ENCODE measurements around the gene TMED1.
"Not testable (repeated sequence)": the region's sequence is repeated elsewhere in the genome, so short reads cannot be mapped to it uniquely, and the experiment has no call there.

TMED1 gene

GRCh38 chr19:10835754-10836478, at the start of gene TMED1:
TMED1 (minus strand) TSS chr19:10836212; CDS start chr19:10836191, 21 bp downstream.
- DNase-seq (ENCODE audit: low spot score): peak; percentile 96

GRCh38 chr19:10885201-10886169, 49.5 kb upstream of the TMED1 start:
- DNase-seq (ENCODE audit: low spot score): no peak

- DNase-seq (ENCODE audit: low spot score): no peak
Observed at GRCh38 chr19:10884274-10884673, 48.3 kb upstream of the TMED1 start.

- DNase-seq (ENCODE audit: low spot score): no peak
Observed at GRCh38 chr19:10882108-10882457, 46.1 kb upstream of the TMED1 start.

GRCh38 chr19:10881403-10882107, 45.5 kb upstream of the TMED1 start:
- DNase-seq (ENCODE audit: low spot score): peak; percentile 61

- no peak for DNase-seq (ENCODE audit: low spot score)
Observed at GRCh38 chr19:10878253-10878652, 42.2 kb upstream of the TMED1 start.

DNA sequence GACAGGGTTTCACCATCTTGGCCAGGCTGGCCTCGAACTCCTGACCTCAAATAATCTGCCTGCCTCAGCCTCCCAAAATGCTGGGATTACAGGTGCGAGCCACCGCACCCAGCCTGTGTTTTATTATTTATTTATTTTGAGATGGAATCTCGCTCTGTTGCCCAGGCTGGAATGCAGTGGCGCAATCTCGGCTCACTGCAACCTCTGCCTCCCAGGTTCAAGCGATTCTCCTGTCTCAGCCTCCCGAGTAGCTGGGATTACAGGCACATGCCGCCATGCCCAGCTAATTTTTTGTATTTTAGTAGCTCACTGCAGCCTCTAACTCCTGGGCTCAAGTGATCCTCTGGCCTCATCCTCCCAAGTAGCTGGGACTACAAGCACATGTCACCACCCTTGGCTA, 41.6 kb upstream of the TMED1 start:
- not testable (repeated sequence) for DNase-seq (ENCODE audit: low spot score)

DNA sequence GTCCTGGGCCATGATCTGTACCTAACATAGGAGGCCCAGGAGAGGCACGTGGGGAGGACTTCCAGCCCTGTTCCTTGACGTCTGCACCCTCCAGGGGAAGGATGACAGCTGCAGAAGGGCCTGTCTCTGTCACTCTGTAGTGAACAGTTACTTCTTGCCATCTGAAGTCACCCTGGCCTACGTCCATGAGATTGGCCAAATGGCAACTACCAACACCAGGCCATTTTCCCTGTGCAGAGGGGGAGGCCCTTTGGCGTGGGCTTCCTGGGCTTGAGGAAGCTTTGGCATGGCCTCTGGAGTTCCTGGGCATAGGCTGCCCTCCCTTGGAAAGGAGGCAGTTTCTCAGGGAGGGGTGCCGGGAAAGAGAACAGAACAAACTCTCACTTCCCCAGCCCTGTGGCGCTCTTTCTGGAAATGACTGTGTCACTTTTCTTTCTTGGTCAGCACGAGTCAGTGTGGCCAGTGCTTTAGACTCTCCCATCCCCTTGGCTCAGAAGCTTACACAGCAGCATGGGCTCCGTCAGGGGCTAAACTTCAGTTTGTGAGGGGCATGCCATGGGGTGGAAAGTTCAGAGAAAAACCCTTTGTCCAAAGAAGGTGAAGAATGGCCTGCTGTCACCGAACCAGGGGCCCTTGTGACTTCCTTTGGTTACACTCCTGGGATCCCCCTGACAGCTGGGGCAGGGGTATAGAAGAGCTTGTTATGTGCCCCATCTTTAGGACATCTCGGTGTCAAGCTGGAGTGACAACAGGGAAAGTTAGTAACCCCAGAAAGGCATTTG, 40.6 kb upstream of the TMED1 start:
- no peak for DNase-seq (ENCODE audit: low spot score)

DNA sequence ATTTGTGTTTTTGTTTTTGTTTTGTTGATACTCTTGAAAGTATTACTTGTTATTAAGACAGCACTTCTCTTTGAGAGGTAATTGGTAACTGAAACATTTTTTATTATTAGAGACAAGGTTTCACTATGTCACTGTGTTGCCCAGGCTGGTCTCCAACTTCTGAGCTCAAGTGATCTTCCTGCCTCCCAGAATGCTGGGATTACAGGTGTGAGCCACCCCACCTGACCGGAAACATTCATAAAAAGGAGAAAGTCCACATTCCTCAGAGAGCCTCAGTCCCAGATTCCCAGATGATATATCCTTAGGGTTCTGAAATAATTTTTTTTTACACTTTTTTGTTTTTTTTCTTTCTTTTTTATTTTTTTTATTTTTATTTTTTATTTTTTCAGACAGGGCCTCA, 38.0 kb upstream of the TMED1 start:
- no peak for DNase-seq (ENCODE audit: low spot score)

DNA sequence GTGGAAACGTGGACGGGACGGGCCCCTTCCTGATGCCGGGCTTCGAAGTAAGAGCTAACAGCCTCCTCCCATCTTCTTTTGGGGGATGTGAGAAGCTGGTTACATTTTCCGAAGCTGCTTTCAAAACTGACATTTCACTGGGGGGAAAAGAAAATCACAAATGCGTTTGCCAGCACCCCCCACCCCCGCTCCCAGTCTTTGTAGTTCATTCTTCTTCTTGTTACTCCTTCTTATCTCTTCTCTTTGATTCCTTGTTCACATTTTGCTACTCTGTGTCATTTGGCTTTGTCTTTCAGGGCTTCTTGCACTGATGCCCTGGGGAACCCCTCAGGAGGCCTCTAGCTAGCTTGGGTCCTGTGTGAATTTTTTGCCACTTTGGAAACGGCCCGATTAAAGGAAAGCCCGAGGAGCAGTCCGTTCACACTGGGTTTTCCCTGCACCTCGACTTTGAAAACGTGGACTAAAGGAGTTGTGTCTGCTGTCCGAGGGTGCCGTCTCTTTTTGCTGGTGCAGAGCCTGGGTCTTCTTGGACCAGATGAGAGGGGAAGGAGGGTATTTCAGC, 36.6 kb upstream of the TMED1 start:
- DNase-seq (ENCODE audit: low spot score): no peak

GRCh38 chr19:10871711-10872545, 35.9 kb upstream of the TMED1 start:
- peak; percentile 53 for DNase-seq (ENCODE audit: low spot score)

GRCh38 chr19:10870955-10871603, 35.1 kb upstream of the TMED1 start, which contains the start of gene CARM1:
CARM1 (plus strand) TSS chr19:10871553; CDS start chr19:10871703, 150 bp downstream.
- peak; percentile 97 for DNase-seq (ENCODE audit: low spot score)

- DNase-seq (ENCODE audit: low spot score): no peak
Observed at GRCh38 chr19:10870501-10870954, 34.5 kb upstream of the TMED1 start.

DNA sequence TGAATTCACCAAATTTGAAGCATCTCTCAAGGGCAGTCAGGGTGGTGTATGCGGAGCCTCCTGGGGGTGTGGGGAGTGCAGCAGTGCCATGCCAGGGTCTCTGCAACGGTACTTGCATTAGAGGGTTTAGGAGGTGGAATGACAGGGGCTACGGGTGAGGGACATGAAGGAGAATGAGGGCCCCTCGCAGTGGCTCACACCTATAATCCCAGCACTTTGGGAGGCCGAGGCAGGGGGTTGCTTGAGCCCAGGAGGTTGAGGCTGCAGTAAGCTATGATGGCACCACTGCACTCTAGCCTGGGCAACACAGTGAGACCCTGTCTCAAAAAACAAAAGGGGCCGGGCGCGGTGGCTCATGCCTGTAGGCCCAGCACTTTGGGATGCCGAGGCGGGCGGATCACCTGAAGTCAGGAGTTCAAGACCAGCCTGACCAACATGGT, 33.9 kb upstream of the TMED1 start:
- not testable (repeated sequence) for DNase-seq (ENCODE audit: low spot score)

DNA sequence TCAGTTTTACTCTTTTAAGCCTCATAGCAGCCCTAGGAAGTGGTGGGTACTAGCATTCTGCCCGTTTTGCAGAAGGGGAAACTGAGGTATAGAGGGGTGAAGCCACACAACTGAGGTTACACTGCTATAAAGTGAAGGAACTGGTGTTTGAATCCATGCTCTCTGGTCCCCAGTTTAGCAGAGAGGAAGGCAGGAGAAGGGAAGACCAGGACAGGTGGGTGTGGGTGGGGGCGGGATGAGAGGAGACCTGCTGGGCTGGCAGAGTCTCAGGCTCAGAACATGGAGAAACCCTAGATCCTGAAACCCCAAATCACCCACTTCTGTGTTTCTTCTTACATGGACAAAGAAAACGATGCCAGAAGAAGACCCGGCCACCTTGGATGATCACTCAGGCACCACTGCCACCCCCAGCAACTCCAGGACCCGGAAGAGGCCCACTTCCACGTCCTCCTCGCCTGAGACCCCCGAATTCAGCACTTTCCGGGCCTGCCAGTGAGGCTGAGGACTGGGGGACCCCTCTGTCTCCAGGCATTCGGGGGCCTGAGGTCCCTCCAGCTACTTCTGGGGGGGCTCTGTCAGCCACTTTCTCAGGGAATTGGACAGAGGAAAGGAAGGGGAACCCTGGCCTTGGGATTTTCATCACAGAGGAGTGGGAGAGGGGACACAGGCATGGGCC, 33.0 kb upstream of the TMED1 start:
- no peak for DNase-seq (ENCODE audit: low spot score)

DNA sequence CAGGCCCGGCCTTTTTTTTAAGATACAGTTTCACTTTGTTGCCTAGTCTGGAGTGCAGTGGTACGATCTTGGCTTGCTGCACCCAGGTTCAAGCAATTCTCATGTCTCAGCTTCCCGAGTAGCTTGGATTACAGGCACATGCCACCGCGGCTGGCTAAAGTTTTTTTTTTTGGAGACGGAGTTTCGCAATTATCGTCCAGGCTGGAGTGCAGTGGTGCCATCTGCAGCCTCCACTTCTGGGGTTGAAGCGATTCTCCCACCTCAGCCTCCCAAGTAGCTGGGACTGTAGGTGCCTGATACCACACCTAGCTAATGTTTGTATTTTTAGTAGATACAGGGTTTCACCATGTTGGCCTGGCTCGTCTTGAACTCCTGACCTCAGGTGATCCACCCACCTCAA, 30.5 kb upstream of the TMED1 start:
- DNase-seq (ENCODE audit: low spot score): no peak

GRCh38 chr19:10864538-10864899, 28.5 kb upstream of the TMED1 start:
- DNase-seq (ENCODE audit: low spot score): peak; percentile 96

- DNase-seq (ENCODE audit: low spot score): no peak
Observed at GRCh38 chr19:10863107-10863717, 27.2 kb upstream of the TMED1 start.
